Fibroblast of villous mesenchyme (primary cell): Measurements from ENCODE around the gene TRIM33. TPM values are rescaled to one million over a fixed set of nuclear protein-coding genes. Genes with fewer than 3 reads are reported as not detected.

Experiments used
- DNase-seq: peaks from one replicate; pipeline ENCODE4 v3.0.0-alpha.2; 2010; ENCODE audit warnings: low read depth
- H3K4me3 ChIP-seq: 2 replicates; pipeline ENCODE4 v1.5.1; 2011; ENCODE audit warnings: low read depth, mild to moderate bottlenecking, low read length
- total RNA-seq: library from RNA; depleted of rRNA; stranded (reverse); fragments of >200 nt; gene quantifications from 2 replicates; pipeline ENCODE4 v1.2.3, GENCODE V29; 2012
- TF ChIP-seq, protein P1 (sequence below): IDR thresholded peaks from 2 replicates; pipeline ENCODE4 v1.5.1; 2012; ENCODE audit warnings: low read depth, mild to moderate bottlenecking, low read length; ENCODE audit not compliant: insufficient read depth

The TRIM33 gene
- total RNA-seq, 1 donor: 36.3 TPM

DNA sequence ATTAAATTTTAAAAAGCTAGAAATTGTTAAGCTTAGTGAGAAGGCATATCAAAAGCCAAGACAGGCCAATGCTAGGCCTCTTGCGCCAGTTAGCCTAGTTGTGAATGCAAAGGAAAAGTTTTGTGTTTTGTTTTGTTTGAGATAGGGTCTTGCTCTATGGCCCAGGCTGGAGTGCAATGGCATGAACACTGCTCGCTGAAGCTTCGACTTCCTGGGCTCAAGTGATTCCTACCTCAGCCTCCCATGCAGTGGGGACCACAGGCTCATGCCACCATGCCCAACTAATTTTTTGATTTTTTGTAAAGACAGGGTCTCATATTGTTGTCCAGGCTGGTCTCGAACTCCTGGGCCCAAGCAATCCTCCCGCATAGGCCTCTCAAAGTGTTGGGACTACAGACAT, 40.3 kb downstream of the TRIM33 start:
- TF ChIP-seq, protein P1, sequence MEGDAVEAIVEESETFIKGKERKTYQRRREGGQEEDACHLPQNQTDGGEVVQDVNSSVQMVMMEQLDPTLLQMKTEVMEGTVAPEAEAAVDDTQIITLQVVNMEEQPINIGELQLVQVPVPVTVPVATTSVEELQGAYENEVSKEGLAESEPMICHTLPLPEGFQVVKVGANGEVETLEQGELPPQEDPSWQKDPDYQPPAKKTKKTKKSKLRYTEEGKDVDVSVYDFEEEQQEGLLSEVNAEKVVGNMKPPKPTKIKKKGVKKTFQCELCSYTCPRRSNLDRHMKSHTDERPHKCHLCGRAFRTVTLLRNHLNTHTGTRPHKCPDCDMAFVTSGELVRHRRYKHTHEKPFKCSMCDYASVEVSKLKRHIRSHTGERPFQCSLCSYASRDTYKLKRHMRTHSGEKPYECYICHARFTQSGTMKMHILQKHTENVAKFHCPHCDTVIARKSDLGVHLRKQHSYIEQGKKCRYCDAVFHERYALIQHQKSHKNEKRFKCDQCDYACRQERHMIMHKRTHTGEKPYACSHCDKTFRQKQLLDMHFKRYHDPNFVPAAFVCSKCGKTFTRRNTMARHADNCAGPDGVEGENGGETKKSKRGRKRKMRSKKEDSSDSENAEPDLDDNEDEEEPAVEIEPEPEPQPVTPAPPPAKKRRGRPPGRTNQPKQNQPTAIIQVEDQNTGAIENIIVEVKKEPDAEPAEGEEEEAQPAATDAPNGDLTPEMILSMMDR: no peak
- no peak for DNase-seq
- no peak overlapping the region for H3K4me3 ChIP-seq

DNA sequence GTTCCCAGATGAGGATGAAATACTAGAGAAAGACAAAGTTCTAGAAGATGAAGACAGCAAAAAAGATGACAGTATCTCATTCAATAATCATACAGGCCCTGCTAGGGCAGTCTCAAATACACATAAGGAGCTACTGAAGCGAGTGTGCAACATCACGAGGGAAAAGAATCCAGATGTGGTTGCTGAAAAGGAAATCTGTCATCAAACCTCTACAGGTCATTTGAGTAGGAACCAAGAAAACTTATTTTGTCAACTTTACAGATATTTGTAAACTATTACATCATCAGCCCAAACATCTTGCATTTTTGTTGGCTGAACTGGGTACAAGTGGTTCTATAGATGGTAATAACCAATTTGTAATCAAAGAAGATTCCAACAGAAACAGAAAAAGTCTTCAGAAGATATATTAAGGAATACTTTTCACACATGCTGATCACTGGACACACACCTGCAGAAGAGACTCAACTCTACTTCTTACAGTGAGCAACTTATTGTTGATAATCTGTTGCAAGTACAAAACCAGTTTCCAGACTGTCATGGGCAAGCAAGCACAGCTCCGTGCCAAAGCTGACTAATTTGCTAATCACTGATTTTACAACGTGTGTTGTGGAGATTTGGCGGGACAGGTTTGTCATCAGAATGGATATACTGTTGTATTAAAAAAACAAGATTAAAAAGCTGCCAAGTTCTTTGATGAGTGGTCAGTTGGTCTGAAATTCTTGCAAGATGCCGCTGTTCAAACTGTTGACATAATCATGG, 42.1 kb downstream of the TRIM33 start:
- H3K4me3 ChIP-seq: no peak overlapping the region
- TF ChIP-seq, protein P1: no peak
- DNase-seq: peak; percentile 50

DNA sequence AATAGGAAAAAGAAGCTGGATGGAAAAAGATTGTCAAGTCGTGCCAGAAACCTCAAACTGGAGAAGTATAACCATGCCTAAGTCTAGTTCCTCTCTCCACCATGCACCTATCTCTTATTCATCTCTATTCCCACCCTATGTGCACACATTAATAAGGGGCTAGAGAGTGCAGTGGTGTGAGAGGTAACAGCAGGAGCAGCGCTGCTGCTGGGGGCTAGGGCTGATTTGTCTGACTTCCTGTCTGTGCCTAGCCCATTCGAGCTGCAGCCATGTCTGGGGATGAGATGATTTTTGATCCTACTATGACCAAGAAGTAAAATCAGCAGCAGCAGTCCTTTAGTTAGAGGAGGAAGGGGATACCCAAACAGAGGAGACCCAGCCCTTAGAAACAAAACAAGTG, 43.0 kb downstream of the TRIM33 start:
- no peak for DNase-seq
- H3K4me3 ChIP-seq: no peak overlapping the region
- TF ChIP-seq, protein P1: no peak

DNA sequence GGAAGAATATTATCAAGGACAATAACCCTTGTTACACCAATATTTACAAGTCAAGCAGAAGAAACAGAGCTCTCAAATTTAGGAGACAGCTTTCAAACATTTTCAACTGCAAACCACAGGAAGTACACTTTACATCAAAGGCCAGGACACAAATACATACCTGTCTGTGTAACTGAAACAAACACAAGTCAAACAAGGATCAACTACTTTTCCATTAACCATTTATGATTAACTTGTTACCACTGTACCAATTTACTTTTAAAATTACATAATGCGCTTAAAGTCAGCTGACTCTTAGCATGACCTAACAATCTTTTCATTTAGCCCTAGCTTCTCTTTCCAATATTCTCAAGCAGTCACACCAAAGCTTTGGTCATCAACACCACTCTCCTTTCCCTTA, 43.5 kb downstream of the TRIM33 start:
- TF ChIP-seq, protein P1: no peak
- no peak for DNase-seq

DNA sequence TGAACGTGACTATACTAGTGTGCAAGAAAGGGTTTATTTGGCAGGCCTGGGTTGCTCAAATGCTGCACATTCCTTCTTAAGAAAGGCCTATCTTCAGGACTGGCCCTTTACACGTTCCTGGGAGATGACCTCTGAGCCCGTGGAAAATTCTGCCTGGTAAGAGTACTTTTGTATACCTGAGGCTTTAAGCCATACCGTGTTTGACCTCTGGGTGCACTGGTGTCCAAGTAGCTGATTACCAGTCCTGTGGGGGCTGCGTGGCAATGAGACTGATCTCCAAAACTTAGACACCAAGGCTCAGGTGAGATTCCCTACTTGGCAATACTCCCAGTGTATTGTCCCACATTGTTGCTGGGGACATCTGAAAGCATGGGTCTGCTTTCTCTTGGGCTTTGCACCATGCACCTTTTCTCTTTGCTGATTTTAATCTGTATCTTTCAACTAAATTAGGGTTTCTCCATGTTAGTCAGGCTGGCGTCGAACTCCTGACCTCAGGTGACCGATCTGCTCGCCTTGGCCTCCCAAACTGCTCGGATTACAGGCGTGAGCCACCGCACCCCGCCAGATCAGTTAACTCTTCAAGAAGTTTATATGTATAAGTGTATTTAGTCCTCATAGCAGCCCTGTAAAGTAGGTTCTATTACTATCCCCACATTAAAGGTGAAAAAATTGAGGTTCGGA, 44.5 kb downstream of the TRIM33 start:
- H3K4me3 ChIP-seq: no peak overlapping the region
- TF ChIP-seq, protein P1: no peak
- DNase-seq: no peak

More for the DNA sequence above, 43.5 kb downstream of the TRIM33 start:
- no peak overlapping the region for H3K4me3 ChIP-seq

DNA sequence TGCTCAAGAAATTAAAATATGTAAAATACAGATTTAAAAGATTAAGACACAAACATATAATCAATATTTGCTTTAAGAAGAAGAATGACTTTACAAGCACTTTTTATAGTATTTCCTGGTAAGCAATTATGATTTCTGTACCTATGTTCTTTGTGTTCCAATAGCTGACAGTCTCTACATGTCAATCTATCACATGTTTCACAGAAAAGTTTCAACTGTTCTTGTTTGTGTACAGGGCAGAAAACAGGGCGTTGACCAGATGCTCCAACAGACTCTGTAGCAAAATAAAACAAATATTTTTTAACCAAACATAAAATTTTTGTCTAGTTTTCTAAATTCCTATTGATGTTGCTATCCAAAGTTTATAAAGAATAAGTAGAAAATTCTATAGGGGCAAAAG, 48.0 kb downstream of the TRIM33 start:
- no peak overlapping the region for H3K4me3 ChIP-seq
- DNase-seq: peak; percentile 10
- TF ChIP-seq, protein P1: no peak
